Renal cortical epithelial cell (primary cell): ENCODE data around the gene PPP1R7. TPM values are rescaled to one million over a fixed set of nuclear protein-coding genes. Genes with fewer than 3 reads are reported as not detected.

Source experiments
- DNase-seq: peaks from one replicate; pipeline ENCODE4 v3.0.0-alpha.2; 2011; ENCODE audit warnings: low read depth
- total RNA-seq: library from RNA; depleted of rRNA; stranded (reverse); fragments of >200 nt; gene quantifications from 2 replicates; pipeline ENCODE4 v1.2.3, GENCODE V29; 2014

The PPP1R7 gene
- total RNA-seq, 1 donor from 2014 or later = 46.6 TPM

- DNase-seq = no peak
Observed at GRCh38 chr2:241213567-241213966, 63.3 kb downstream of the PPP1R7 start.

GRCh38 chr2:241214209-241214608 is 63.9 kb downstream of the PPP1R7 start:
- DNase-seq = no peak

GRCh38 chr2:241214766-241215165 is 64.5 kb downstream of the PPP1R7 start:
- no peak for DNase-seq

GRCh38 chr2:241215421-241215820 is 65.2 kb downstream of the PPP1R7 start:
- no peak for DNase-seq

DNA sequence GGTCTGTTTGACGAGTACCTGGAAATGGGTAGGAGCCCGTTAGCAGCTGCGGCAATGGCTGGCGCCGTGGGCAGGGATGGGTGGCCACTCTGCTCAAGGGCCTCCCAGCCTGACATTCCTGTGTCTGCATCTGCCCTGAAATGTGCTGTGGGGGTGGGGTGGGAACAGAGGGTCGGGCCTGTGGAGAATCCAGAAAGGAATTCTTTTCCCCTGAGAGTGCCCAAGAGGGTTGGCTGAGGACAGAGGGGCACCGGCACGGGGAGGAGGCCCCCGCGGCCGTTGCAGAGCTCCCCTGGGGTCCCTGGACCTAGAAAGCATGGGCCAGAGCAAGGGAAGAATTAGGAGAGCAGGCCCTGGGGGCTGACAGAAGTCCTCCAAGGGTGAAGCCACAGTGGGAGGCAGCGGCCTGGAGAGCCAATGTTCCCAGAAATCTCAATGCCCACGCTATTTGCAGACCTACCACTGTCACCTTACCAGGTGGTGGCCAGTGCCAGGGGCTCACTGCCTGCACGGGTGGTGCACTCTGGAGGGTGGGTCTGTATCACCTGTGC is 66.0 kb downstream of the PPP1R7 start:
- DNase-seq = no peak

GRCh38 chr2:241217320-241218031 is 67.2 kb downstream of the PPP1R7 start:
- DNase-seq = peak; percentile 56

GRCh38 chr2:241218131-241219029 is 68.1 kb downstream of the PPP1R7 start:
- DNase-seq = peak; percentile 25

DNA sequence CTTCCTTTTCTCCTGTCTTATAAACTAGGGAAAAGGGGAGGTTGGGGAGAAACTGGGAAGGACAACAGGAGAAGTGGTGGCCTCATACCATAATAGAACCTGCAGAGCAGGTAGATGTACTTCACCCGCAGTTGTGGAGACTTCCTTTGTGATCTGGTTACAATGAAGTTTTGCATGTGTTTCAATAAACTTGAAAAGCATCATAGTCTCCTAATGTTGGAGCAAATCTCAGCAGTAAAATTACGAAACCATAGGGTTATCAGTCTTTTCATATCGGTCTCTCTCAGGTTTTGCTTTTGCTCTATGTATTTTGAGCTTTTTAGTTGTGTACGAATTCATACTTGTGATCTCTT is 68.7 kb downstream of the PPP1R7 start:
- DNase-seq = no peak

GRCh38 chr2:241219856-241220356 is 69.6 kb downstream of the PPP1R7 start:
- DNase-seq = no peak

DNA sequence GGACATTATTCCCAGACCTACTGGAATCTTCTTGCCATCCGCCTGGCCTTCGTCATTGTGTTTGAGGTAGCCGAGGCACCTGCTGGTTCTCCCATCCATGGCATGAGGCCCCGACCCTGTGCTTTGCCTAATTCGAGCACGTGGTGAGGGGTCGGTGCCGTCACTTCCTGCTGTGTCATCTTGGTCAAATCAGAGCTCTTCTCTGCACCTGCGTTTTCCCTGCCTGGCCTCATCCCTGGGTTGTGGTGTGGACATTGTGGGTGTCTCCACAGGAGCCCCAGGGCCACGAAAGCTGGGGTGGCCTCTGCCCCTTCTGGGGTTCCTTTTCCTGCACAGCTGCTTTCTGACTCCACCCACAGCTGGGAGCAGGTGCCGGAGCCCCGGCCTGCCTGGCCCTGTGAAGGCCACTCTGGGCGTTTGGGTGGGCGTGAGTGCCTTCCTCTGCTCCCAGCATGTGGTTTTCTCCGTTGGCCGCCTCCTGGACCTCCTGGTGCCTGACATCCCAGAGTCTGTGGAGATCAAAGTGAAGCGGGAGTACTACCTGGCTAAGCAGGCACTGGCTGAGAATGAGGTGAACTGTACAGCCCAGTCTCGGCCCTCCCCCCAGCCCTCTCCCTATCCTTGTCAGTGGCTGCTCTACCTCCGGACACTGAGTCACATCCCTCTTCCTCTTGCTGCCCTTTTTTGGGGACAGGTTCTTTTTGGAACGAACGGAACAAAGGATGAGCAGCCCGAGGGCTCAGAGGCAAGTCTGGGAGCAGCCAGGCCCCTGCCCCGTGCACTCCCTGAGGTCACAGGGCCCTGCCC is 73.1 kb downstream of the PPP1R7 start:
- DNase-seq = no peak

DNA sequence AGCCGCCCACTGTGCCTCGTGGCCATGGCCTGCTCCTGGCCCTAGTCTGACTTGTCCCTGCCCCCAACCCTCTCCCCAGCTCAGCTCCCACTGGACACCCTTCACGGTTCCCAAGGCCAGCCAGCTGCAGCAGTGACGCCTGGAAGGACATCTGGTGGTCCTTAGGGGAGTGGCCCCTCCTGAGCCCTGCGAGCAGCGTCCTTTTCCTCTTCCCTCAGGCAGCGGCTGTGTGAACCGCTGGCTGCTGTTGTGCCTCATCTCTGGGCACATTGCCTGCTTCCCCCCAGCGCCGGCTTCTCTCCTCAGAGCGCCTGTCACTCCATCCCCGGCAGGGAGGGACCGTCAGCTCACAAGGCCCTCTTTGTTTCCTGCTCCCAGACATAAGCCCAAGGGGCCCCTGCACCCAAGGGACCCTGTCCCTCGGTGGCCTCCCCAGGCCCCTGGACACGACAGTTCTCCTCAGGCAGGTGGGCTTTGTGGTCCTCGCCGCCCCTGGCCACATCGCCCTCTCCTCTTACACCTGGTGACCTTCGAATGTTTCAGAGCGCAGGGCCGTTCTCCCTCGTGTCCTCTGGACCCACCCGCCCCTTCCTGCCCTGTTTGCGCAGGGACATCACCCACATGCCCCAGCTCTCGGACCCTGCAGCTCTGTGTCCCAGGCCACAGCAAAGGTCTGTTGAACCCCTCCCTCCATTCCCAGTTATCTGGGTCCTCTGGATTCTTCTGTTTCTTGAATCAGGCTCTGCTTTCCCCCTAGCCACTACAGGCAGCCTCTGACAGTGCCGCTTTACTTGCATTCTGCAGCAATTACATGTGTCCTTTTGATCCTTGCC is 74.0 kb downstream of the PPP1R7 start:
- DNase-seq = no peak

DNA sequence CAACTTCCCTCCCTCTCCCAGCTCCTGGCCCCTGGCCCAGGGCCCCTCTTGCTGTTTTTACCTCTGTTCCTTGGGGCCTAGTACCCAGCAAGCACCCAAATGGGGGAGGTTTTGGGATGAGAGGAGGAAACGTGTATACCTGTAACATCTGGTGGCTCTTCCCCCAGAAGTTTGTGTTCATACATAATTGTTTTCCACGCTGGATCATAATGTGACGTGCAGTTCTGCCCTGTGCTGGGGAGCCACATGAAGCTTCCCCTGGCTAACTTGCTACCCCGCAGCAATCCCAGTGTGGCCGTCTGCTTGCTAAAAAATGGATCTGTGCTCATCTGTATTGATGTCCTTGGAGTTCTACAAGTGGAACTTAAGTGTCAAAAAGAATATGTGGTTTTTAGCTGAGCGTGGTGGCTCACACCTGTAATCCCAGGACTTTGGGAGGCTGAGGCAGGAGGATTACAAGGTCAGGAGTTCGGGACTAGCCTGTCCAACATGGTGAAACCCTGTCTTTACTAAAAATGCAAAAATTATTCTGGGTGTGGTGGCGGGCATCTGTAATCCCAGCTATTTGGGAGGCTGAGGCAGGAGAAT is 74.7 kb downstream of the PPP1R7 start:
- DNase-seq = no peak

GRCh38 chr2:241225545-241225944 is 75.3 kb downstream of the PPP1R7 start:
- no peak for DNase-seq

DNA sequence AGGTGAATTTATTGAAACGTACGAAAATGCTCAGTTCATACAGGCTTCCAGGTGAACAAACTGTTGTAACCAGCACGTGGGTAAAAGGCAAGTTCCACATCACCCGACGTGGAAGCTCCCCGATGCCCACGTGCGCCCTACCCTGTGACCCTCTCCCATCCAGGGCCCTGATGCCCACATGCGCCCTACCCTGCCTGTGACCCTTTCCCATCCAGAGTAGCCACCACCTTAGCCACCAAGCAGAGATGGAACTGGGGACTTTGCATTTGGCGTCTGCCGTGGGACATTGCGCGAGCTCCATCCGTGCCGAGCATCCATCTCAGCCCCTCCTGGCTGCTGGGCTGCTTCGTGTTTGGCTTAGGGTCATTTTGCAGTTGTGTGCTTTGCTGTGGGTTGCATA is 75.7 kb downstream of the PPP1R7 start:
- no peak for DNase-seq

- no peak for DNase-seq
Observed at GRCh38 chr2:241226723-241227572, 76.7 kb downstream of the PPP1R7 start.

- no peak for DNase-seq
Observed at GRCh38 chr2:241227594-241227993, 77.3 kb downstream of the PPP1R7 start.

DNA sequence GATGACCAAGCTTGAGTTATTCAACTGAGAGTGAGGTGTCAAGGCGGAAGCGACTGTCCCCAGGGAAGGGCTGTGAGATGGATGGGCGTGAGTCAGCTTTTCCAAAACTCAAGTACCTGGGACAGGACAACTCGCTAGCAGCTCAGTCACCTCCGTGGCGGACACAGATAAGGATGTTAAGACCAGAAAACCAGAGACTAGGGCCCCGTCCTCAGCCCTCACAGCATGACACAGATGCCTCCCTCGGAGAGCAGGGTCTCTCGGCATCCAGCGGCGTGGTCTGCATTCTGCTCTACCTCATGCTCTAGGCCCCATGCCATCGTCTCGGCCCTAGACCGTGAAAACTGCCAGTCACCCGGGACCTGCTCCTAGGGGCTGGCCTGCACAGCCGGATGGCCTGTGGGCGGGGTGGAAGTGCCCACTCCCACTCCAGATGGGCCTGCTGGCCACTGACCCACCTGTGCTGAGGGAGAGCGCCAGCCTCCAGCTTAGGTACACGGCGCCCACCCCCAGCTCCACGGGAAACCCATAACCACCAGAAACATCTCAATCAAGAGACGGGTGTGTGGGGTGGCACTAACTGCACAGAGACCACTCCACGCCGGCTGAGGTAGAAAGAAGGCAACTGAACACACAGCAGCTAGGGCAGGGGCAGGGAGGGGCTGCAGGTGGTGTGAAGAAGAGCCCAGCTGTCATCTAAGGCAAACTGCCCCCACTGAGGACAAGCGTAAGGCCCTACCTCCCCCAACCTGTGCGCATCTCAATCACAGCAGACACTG is 78.0 kb downstream of the PPP1R7 start:
- no peak for DNase-seq

DNA sequence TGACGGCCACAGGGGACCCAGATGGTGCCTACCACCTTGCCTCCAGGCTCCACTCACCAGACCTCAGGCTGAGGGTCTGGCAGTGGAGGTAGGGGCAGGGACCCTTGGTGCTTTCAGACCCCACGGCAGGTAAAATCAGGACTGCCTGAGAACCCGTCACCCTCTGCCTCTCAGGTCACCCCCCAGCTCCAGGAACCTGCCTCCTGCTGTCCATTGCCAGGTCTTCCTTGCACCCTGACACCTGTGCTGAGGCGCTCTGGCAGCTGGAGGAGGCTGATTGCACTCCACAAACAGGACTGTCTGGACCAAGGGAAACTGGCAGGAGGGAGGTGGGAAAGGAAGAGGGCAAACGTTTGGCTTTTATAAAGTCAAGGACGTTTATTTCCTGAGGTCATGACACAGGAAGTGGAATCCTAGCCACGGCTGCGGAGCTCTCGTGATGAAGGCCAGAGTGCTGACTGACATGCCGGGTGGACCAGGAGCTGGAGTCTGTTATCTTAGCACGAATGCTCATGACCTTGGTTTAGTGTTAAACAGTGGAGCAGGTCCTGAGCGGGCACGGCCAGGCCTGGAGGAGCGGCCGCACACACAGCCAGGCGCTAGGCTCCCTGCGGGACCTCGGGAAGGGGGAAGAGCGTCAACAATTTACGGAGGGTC is 78.7 kb downstream of the PPP1R7 start:
- DNase-seq = no peak
